Occipital lobe (tissue), 2 donors: ENCODE data around the gene RPS6KA4. TPM values are rescaled to one million over a fixed set of nuclear protein-coding genes. Genes with fewer than 3 reads are reported as not detected.
"Not testable (repeated sequence)": the region's sequence is repeated elsewhere in the genome, so short reads cannot be mapped to it uniquely, and the experiment has no call there.

Source experiments
- DNase-seq: peaks from one replicate; lab custom pipeline; 2025; lab: John Stamatoyannopoulos, UW
- total RNA-seq: library from RNA; depleted of rRNA; stranded (reverse); fragments of >200 nt; gene quantifications from one replicate; pipeline ENCODE4 v1.2.3, GENCODE V29; 2014

The RPS6KA4 gene
- total RNA-seq, 1 donor from 2014 or later: 10.0 TPM

DNA sequence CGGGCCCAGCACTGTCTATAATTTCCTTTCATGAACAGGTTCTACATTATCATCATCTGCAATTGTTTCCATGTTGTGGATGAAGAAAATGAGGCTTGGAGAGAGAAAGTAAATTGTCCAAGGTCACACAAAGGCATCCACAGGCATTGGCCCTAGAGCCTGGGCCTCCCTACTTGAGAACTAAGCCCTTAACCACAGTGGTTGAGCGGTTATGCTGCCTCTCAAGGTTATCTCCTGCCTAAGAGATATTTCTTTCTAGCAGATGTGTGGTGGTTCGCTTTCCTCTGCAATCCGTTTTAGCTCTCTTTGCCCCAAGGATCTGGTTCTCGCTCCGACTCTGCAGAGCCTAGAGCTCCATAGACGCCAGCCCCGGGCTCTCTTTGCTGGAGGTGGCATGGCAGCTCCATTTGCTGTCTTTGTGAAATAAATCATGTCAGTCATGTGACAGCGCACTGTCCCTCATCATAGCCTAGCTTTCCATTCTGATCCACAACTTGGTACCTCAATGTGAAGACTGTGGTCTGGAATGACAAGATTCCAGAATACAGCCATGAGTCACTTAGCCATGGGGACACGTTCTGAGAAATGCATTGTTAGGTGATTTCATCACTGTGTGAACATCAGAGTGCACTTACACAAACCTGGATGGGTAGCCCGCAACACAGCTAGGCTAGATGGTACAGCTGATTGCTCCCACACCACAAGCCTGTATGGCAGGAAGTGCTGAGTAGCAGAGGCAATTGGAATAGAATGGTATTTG lies 27.2 kb downstream of the RPS6KA4 start:
- no peak for DNase-seq

DNA sequence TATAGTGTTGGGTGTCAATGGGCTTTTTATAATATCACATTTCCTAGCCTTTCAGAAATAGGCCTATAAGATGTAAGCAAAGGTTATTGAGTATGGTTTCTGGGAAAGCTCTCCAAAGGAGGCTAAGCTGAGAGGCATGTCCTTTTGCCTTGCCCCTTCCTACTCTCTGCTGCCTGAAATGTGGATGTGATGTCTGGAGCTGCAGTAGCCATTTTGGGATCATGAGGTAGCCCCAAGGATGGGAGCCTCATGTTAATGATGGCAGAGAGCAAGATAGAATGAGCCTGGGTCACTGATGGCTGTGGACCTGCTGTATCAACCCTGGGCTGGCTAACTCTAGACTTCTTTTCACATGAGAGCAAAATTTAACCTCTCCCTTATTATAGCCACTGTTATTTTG lies 29.0 kb downstream of the RPS6KA4 start:
- DNase-seq: no peak

DNA sequence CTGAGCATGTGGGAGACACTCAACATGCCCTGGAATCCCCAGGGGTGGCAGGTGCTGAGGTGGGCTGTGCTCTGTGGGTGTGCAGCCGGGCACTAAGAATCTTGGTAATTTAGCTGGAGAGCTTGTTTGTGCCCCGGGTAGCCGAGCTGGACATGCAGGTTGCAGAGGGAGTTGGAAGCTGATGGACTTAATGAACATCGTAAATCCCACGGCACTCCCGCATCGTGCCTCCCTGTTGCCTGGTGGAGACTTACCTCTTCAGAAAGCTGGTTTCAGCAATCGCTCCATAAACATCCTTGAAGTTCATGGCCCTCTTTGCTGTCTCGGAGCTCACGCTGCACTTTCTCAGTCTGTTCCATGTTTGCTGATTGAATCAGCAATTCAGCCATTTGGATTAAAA lies 29.9 kb downstream of the RPS6KA4 start:
- no peak for DNase-seq

DNA sequence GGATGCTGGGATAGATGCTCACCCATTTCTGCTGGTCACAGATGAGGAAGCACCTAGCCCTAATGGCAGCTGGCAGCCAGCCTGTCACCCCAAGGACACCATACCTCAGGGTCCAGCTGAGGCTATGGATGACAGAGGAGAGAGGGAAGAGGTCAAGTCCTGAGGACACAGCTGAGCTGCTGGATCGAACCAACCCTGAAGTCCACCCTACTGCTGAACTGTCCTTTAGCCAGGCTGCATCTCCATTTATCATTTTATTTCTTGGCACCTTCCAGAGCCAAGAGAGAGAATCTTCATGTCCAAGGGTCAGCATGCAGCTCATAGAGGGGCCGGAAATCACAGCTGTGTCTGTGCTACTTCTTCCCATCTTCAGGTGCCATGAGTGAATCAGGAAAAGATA lies 30.9 kb downstream of the RPS6KA4 start:
- DNase-seq: no peak

DNA sequence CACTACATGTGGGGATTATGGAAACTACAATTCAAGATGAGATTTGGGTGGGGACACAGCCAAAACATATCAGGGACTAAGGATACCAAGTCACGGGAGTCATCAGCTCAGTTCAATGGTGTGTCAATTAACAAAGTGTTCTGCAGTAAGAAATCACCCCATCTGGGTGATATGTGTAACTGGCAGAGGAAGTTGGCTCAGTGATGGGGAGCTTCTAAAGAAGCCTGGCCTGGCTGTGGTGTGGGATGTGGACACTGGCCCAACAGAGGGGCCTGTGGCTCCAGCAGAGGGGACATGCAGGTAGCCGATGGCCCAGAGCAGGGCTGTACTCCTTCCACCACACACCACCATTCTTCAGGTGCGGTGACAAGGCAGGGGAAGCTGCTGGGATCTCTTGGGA lies 31.6 kb downstream of the RPS6KA4 start:
- DNase-seq: no peak

DNA sequence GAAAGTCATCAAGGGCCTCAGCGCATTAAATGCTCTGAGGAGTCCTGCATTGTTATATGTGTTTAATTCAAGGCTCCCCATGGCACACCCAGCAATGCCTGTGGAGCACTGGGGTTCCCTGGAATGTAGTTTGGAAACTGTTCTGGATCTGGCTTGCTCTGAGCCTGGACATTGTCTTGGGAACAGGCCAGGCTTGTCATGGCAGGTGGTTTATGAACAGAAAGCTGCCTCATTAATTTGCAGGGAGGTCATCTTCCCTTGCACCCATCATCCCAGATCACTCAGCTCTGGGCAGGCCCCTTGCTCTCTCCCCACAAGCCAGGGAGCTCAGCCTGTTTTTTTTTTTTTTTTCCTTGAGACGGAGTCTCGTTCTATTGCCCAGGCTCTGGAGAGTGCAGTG lies 32.9 kb downstream of the RPS6KA4 start:
- no peak for DNase-seq

DNA sequence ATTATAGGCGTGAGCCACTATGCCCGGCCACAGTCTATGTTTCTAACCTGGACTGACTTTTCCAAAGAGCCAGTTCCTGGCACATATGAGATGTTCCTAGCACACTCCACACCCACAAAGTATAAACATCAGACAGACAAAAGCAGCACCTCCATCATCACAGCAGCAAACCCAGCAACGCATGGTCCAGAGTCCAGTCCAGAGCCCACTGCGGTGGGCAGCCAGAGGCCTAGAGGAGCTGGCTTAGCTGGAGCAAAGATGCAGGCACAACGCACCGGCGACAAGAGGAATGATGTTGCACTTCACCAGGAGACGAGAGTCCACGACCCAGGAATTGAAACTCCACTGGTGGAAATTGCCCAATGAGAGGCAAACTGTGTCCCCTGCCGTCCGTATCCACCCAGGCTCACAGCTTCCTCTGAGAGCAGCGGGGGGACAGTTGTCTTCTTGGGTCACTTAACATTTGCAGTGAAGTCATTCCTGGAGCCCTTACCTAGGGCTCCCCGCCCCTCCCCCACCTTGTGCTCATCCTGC lies 36.6 kb downstream of the RPS6KA4 start:
- no peak for DNase-seq

DNA sequence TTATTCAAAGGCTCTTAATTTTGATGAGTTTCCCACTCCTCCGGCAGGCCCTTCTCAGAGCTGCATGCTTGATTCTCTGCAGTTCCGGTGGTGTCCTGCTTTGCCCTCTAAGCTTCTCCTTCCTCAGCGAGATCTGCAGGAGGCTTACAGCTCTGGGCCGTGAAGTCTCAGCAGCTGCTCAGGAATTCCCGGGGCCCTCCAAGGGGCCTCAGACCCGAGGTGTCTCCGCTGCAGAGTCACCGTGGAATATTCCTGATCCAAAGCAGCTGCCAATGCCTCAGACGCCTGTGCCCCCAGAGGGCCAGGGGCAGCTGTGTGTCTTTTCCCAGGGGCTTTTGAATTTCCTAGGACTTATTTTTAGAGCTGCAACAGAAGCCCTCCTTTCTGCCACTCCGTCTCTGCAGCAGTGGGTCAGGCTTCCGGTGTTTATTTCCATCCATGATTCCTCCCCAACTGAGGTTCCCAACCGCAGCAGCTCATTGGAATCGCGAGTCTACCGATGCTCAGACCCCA lies 37.2 kb downstream of the RPS6KA4 start:
- no peak for DNase-seq

DNA sequence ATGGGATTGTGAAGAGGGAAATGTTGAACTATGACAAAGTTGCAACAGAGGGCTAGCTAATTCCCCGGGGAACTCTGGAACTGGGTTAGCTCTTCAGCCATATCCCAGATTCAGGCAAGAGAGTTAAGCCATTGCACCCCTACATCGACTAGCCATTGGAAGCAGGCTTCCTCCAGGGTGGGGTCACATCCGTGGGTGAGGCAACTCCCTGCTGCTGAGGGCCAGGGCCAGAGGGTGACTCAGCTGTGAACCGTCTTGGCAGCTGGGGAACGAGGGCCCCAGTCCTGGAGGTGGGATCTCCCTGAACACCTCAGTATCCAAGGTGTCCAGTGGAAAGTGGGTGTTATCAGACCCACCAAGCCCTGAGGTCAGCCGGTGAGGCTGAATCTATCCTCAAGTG lies 41.1 kb downstream of the RPS6KA4 start:
- no peak for DNase-seq

DNA sequence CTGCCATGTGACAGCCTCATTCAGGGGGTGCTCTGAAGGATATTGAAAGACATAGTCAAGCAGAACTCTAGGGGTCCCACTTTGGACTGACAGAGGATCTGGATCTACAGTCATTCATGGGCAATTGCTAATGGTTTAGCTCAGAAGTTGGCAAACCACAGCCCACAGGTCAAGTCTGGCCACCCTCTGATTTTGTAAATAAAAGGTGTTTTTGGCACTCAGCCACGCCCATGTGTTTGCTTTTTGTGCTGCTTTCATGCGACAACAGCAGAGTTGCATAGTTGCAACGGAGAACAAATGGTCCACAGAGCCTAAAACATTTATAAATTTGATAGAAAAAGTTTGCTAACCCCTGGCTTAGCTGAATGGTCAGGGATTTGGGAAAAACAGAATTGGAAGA lies 41.7 kb downstream of the RPS6KA4 start:
- DNase-seq: no peak

DNA sequence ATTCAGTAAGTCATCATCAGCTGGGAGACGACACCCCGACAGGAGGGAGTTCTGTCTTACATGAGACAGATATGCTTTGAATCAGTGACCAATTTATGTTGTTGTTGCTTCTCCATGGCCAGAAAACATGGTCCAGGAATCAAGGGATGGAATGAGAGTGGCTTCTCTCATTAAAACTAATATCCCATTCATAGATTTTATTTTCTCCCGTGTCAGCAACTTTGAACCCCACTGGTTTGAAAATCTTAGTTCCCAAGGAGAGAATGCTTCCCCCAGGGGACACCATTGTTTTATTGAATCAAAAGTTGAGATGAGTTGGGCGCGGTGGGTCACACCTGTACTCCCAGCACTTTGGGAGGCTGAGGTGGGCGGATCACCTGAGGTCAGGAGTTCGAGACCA lies 42.8 kb downstream of the RPS6KA4 start:
- no peak for DNase-seq

DNA sequence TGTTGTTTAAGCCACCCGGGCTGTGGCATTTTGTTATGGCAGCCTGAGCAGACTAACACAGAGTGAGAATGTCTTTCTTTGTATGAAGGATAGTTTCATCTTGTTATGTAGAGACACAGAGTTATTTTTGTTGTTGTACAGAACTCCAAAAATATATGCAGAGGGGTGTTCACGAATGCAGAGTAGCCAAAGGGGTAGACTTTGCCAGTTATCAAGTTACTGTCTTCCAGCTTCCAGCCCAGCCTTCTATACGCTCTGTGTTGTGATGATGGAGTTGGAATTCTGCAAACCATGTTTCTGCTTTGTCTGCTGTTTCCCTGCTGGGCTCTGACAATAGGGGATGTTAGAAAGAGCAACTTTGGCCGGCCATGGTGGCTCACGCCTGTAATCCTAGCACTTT lies 44.1 kb downstream of the RPS6KA4 start:
- no peak for DNase-seq

DNA sequence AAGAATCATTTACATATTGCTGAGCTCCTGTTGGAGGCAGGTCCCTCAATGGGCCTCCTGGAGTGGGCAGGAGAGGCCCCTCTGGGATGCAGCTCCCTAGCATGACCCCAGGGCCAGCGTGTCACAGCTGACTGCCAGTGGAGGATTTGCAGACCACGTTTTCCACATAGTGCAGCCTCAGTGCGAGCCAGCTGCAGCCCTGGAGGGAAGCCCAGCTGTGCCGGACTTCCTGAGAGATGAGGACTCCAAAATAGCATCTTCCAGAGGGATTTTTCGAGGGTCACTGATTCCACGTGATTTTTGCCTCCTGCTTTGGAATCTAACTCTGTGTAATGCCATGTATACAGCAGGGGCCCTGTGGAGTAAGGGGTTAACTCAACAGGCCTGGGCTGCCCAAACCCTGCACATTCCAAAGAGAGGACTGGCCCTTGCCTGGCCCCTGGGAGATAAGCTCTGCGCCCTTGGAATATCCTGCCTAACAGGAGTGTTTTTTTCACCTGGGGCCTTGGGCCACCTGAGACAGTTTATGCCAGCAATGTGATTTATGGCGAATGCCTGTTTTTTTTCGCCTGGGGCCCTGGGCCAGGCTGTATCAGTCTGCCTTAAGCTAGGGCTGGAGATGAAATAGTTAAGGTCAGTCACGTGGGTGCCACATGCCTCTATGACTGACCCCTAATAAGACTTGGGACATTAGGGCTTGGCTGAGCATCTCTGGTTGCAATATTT lies 47.4 kb downstream of the RPS6KA4 start:
- no peak for DNase-seq

DNA sequence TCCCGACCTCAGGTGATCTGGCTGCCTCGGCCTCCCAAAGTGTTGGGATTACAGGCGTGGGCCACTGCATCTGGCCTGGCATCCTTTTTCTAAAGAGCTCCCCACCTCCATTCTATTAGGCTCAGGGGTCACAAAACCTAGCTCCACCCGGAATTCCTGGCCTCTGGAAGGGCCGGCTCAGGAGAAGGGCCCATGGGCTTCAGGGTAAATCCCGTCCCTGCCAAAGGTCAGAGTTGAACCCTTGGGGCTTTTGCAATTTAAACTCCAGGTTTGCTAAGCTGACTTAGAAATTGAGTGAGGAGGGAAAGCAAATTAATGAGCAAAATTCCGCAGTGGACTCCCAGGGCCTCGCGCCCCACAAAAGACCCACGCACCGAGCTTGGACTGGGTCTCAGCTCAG lies 48.3 kb downstream of the RPS6KA4 start:
- DNase-seq: no peak

DNA sequence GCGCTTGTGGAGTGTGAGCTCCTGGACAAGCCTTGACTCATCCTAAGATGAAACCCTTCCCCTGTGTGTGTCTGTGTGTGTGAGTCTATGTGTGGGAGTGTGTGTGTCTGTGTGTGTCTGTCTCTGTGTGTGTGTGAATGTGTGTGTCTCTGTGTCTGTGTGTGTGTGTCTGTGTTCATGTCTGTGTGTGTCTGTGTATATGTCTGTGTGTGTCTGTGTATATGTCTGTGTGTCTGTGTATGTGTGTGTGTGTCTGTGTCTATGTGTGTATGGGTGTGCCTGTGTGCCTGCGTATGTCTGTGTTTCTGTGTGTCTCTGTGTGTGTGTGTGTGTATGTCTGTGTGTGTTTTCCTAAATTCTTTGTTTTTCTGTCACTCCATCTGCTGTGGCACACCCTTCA lies 48.7 kb downstream of the RPS6KA4 start:
- no peak for DNase-seq

DNA sequence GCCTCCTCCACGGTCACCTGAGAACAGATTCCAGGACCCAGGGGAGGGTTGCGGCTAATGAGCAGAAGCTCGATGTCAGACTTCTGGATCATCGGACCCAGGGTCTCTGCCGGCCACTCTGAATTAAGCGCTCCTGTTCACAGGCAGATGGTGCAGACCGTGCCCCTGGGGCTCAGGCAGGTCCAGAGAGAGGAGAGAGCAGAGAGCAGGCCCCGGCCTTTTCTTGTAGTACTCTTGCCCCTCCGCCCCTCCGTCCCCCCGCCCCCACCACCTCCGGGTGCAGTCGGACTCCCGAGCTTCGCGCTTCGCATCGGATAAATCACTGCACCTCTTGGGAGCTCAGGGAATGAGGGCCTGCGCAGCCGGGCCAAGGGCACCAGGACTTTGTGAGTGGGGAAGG lies 50.3 kb downstream of the RPS6KA4 start:
- DNase-seq: no peak

DNA sequence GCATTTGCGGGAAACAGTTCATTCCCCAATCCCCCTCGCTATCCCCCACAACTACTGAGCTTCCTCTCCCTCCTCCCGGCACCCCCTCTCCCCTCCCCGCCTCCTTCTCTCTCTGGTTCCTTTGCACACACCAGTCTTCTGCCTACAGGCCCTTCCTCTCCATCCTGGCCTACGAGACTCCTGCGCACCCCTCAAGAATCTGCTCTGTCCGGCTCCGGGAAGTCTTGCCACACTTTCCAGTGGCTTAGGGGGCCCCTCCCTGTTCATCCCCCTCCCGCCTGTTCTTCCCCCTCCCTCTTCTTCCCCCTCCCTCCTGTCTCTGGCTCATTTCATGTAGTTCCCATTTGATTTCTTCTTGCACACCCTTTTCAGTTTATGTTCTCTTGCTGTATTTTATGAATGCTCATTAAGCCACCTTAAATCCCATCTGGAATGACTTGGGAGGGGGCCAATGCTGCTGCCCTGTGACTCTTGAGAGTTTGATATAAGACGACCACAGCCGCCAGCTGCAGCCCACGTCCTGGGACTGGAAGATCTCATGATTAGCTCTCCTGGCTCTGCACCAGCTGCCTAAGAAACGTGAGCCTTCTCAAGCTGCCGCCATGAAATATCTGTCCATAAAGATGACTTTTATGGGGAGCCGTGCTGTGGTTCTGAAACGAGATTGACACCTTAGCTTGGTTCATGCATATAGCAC lies 50.9 kb downstream of the RPS6KA4 start:
- DNase-seq: no peak

DNA sequence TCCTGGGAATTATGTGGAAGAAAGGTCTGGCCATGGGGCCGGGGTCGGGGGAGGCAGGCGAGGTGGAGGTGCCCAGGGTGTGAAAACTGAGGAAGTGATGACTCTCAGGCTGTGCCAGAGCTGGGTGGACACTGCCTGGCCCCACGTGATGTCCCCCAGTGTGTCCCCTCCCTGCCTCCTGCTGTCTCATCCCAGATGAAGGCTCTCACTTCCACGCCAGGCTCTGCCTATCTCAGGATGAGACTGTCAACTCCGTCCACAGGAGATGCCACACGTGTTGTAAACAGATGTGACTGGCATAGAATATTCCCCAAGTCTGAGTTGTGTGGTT lies 51.4 kb downstream of the RPS6KA4 start:
- DNase-seq: no peak

DNA sequence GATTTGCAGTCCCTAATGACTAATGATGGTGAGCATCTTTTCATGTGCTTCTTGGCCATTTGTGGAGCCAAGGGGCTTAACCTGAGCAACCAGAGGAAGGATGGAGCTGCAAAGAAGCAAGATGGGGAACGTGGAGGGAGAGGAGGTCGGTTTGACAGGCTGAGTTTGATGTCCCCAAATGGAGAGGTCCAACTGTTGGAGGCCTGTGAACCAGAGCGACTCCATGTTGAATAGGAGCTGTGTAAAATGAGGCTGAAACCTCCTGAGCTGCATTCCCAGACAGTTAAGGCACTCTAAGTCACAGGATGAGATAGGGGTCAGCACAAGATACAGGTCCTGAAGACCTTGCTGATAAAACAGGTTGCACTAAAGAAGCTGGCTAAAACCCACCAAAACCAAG lies 54.5 kb downstream of the RPS6KA4 start:
- no peak for DNase-seq

DNA sequence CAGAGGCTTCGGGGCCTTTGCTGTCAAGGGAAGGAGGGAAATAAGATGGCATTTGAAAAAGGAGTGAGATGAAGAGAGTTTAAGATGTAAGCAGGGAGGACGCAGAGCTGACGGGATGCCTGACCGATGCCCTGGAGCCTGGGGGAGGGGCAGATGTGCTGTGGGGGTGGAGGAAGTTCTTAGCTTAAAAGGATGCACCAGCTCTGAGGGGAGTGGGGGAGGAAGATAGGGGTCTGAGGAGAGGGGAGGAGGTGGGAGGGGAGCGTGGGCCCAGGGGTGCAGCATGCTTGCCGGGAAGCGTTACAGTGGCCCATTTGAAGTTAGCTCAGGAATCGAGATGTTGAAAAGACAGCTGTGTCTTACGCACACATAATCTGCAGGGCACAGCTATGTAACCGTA lies 56.3 kb downstream of the RPS6KA4 start:
- no peak for DNase-seq

DNA sequence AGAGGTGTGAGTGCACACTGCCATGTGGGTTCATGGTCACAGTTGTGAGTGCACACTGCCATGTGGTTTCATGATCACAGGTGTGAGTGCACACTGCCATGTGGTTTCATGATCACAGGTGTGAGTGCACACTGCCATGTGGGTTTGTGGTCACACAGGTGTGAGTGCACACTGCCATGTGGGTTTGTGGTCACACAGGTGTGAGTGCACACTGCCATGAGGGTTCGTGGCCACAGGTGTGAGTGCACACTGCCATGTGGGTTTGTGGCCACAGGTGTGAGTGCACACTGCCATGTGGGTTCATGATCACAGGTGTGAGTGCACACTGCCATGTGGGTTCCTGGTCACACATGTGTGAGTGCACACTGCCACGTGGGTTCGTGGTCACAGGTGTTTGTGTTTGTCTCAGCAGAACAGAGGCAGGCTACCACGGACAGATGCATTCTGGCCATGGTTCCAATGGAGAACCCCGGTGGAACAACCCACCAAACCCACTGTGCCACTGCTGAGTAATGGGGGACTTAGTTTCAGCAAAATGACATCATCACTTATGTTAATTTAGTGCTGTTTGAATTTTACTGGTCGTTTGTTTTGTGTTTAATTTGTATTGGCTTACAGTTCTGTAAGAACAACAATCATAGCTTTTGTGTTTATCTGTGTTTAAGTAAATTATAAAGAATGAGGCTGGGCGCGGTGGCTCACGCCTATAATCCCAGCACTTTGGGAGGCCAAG lies 57.2 kb downstream of the RPS6KA4 start:
- no peak for DNase-seq

DNA sequence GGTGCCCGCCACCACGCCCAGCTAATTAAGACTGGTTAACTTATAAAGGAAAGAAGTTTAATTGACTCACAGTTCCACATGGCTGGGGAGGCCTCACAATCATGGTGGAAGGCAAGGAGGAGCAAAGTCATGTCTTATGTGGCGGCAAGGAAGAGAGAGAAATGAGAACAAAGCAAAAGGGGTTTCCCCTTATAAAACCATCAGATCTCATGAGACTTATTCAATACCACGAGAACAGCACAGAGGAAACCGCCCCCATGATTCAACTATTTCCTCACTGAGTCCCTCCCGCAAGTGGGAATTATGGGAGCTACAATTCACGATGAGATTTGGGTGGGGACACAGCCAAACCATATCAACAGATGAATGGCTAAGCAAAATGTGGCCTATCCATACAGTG lies 59.3 kb downstream of the RPS6KA4 start:
- DNase-seq: not testable (repeated sequence)
